ENCODE measurements around the gene PTAFR. TPM values are rescaled to one million over a fixed set of nuclear protein-coding genes. Genes with fewer than 3 reads are reported as not detected.

Gene PTAFR
- total RNA-seq, 2 experiments from 2014 or later: 0.20 to 0.56 TPM

- peaks cover 2% of the 10 kb centered on the region for H3K9me3 Mint-ChIP-seq
- POLR2A ChIA-PET: no interaction called here
- no peak overlapping the region for H3K27ac Mint-ChIP-seq
- H3K27me3 Mint-ChIP-seq: peaks cover 67% of the 10 kb centered on the region
- CTCF ChIA-PET: interaction anchor here (0.7 to 1.4 kb wide), 3 partner anchors 17 to 324 kb away, joined by 3 to 4 read pairs (median 3); no protein-coding TSS in a partner anchor
- no peaks in the 10 kb centered on the region for H3K36me3 Mint-ChIP-seq (ENCODE audit: low read depth)
- no peaks in the 10 kb centered on the region for H3K4me1 Mint-ChIP-seq
- H3K4me3 Mint-ChIP-seq: no peak overlapping the region
- no peak for DNase-seq
Observed at GRCh38 chr1:28135371-28136168, 40.9 kb downstream of the PTAFR start.

GRCh38 chr1:28134651-28135207 lies 41.8 kb downstream of the PTAFR start:
- peaks cover 71% of the 10 kb centered on the region for H3K27me3 Mint-ChIP-seq
- peaks cover 2% of the 10 kb centered on the region for H3K9me3 Mint-ChIP-seq
- DNase-seq: no peak
- no peaks in the 10 kb centered on the region for H3K4me1 Mint-ChIP-seq
- no peak overlapping the region for H3K27ac Mint-ChIP-seq
- CTCF ChIA-PET: interaction anchor here (0.5 to 1.5 kb wide), 4 partner anchors 14 to 216 kb away, joined by 3 to 4 read pairs (median 3); no protein-coding TSS in a partner anchor
- H3K4me3 Mint-ChIP-seq: no peak overlapping the region
- no peaks in the 10 kb centered on the region for H3K36me3 Mint-ChIP-seq (ENCODE audit: low read depth)
- POLR2A ChIA-PET: no interaction called here

GRCh38 chr1:28132171-28133167 lies 44.0 kb downstream of the PTAFR start:
- Mint-ChIP-seq H3K4me3 (no peak overlapping the region), H3K27me3 (peaks cover 71% of the 10 kb centered on the region), H3K36me3 (ENCODE audit: low read depth) (no peaks in the 10 kb centered on the region), H3K9me3 (peaks cover 2% of the 10 kb centered on the region), H3K27ac (no peak overlapping the region), H3K4me1 (no peaks in the 10 kb centered on the region)
- CTCF ChIA-PET: interaction anchor here (0.6 to 1.6 kb wide), 2 partner anchors 14 to 22 kb away, joined by 3 to 7 read pairs; no protein-coding TSS in a partner anchor
- no peak for DNase-seq
- POLR2A ChIA-PET: no interaction called here

GRCh38 chr1:28130901-28131300 lies 45.6 kb downstream of the PTAFR start:
- no peak for DNase-seq
- peaks cover 72% of the 10 kb centered on the region for H3K27me3 Mint-ChIP-seq
- no peaks in the 10 kb centered on the region for H3K36me3 Mint-ChIP-seq (ENCODE audit: low read depth)
- H3K27ac Mint-ChIP-seq: no peak overlapping the region
- ChIA-PET POLR2A (no interaction called here), CTCF (no interaction called here)
- H3K9me3 Mint-ChIP-seq: peaks cover 2% of the 10 kb centered on the region
- H3K4me1 Mint-ChIP-seq: no peaks in the 10 kb centered on the region
- no peak overlapping the region for H3K4me3 Mint-ChIP-seq

GRCh38 chr1:28129150-28129549 lies 47.3 kb downstream of the PTAFR start:
- ChIA-PET CTCF (no interaction called here), POLR2A (no interaction called here)
- no peaks in the 10 kb centered on the region for H3K36me3 Mint-ChIP-seq (ENCODE audit: low read depth)
- H3K9me3 Mint-ChIP-seq: peaks cover 2% of the 10 kb centered on the region
- H3K4me1 Mint-ChIP-seq: no peaks in the 10 kb centered on the region
- no peak overlapping the region for H3K27ac Mint-ChIP-seq
- DNase-seq: no peak
- peaks cover 64% of the 10 kb centered on the region for H3K27me3 Mint-ChIP-seq
- no peak overlapping the region for H3K4me3 Mint-ChIP-seq

- H3K4me1 Mint-ChIP-seq: no peaks in the 10 kb centered on the region
- CTCF ChIA-PET: no interaction called here
- H3K36me3 Mint-ChIP-seq (ENCODE audit: low read depth): no peaks in the 10 kb centered on the region
- peaks cover 57% of the 10 kb centered on the region for H3K27me3 Mint-ChIP-seq
- no peak overlapping the region for H3K4me3 Mint-ChIP-seq
- DNase-seq: no peak
- POLR2A ChIA-PET: no interaction called here
- H3K9me3 Mint-ChIP-seq: no peaks in the 10 kb centered on the region
- H3K27ac Mint-ChIP-seq: no peak overlapping the region
Observed at GRCh38 chr1:28127617-28128257, 48.8 kb downstream of the PTAFR start.

- Mint-ChIP-seq H3K4me1 (no peaks in the 10 kb centered on the region), H3K9me3 (no peaks in the 10 kb centered on the region), H3K27ac (no peak overlapping the region), H3K4me3 (no peak overlapping the region), H3K36me3 (ENCODE audit: low read depth) (no peaks in the 10 kb centered on the region), H3K27me3 (peaks cover 55% of the 10 kb centered on the region)
- ChIA-PET POLR2A (no interaction called here), CTCF (no interaction called here)
- DNase-seq: no peak
Observed at GRCh38 chr1:28126783-28127490, 49.6 kb downstream of the PTAFR start.

GRCh38 chr1:28126212-28126611 lies 50.3 kb downstream of the PTAFR start:
- Mint-ChIP-seq H3K9me3 (no peaks in the 10 kb centered on the region), H3K4me3 (no peak overlapping the region), H3K4me1 (no peaks in the 10 kb centered on the region), H3K27ac (no peak overlapping the region), H3K27me3 (peaks cover 53% of the 10 kb centered on the region), H3K36me3 (ENCODE audit: low read depth) (no peaks in the 10 kb centered on the region)
- ChIA-PET POLR2A (no interaction called here), CTCF (interaction anchor here (0.9 kb wide), 1 partner anchor 139 kb away, joined by 5 read pairs; no protein-coding TSS in a partner anchor)
- no peak for DNase-seq

GRCh38 chr1:28123461-28123961 lies 53.0 kb downstream of the PTAFR start:
- Mint-ChIP-seq H3K27ac (no peak overlapping the region), H3K4me3 (no peak overlapping the region), H3K36me3 (ENCODE audit: low read depth) (no peaks in the 10 kb centered on the region), H3K4me1 (peaks cover 2% of the 10 kb centered on the region), H3K27me3 (peaks cover 50% of the 10 kb centered on the region), H3K9me3 (no peaks in the 10 kb centered on the region)
- ChIA-PET CTCF (interaction anchor here (0.7 kb wide), 1 partner anchor 242 kb away, joined by 3 read pairs; no protein-coding TSS in a partner anchor), POLR2A (no interaction called here)
- no peak for DNase-seq

- H3K27ac Mint-ChIP-seq: no peak overlapping the region
- DNase-seq: no peak
- peaks cover 47% of the 10 kb centered on the region for H3K27me3 Mint-ChIP-seq
- ChIA-PET POLR2A (no interaction called here), CTCF (no interaction called here)
- peaks cover 2% of the 10 kb centered on the region for H3K4me1 Mint-ChIP-seq
- H3K9me3 Mint-ChIP-seq: no peaks in the 10 kb centered on the region
- H3K4me3 Mint-ChIP-seq: no peak overlapping the region
- H3K36me3 Mint-ChIP-seq (ENCODE audit: low read depth): no peaks in the 10 kb centered on the region
Observed at GRCh38 chr1:28122183-28122582, 54.3 kb downstream of the PTAFR start.

GRCh38 chr1:28119556-28119955 lies 56.9 kb downstream of the PTAFR start:
- ChIA-PET CTCF (interaction anchor here (0.8 to 1.5 kb wide), 2 partner anchors 27 to 158 kb away, joined by 3 to 6 read pairs; no protein-coding TSS in a partner anchor), POLR2A (no interaction called here)
- peaks cover 9% of the 10 kb centered on the region for H3K4me1 Mint-ChIP-seq
- DNase-seq: no peak
- peaks cover 33% of the 10 kb centered on the region for H3K27me3 Mint-ChIP-seq
- H3K36me3 Mint-ChIP-seq (ENCODE audit: low read depth): no peaks in the 10 kb centered on the region
- no peak overlapping the region for H3K27ac Mint-ChIP-seq
- H3K4me3 Mint-ChIP-seq: no peak overlapping the region
- no peaks in the 10 kb centered on the region for H3K9me3 Mint-ChIP-seq
